Measurements from ENCODE around the gene HDHD2.
A peak's percentile ranks its signal among the peaks of the same experiment; 100 is the strongest.
"Not testable (repeated sequence)": the region's sequence is repeated elsewhere in the genome, so short reads cannot be mapped to it uniquely, and the experiment has no call there.

The HDHD2 gene, protein sequence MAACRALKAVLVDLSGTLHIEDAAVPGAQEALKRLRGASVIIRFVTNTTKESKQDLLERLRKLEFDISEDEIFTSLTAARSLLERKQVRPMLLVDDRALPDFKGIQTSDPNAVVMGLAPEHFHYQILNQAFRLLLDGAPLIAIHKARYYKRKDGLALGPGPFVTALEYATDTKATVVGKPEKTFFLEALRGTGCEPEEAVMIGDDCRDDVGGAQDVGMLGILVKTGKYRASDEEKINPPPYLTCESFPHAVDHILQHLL

DNA sequence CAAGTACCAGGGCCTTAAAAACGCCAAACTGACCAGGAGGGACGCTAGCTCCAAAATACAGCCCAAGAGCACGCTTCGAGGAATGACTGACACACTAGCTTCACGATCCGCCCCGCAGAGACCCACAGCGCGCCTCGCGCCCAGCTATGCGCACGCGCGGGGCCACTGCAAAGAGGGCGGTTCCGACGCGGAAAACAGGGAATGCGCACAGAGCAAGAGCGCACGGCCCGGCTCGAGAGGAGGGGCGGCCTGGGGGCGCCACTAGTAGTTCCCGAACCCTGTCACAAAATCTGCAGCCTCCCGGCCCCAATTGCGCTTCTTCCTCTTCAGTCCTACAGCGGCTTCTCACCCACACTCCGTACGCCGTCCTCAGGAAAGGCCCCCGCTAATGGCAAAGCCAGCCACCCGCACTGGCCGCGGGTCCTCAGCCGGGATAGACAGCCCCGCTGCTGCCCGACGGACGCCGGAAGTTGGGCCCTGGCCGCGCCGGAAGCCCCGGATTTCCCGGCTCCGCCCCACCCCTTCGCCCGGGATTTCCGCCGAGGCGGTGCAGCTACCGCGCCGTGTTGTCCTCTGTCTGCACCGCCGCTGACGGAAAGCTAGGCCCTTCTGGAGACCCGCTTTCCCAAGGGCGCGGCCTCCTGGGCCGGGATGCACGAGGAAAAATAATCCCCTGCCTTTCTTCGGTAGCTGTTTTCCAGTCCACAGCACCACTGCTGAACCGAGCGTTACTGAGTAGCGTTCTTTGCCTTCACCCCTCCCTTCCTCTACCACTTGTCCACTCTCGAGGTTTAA is at the start of gene HDHD2:
HDHD2 (minus strand) TSS at position 472 of the 795 bp plus-strand sequence. CDS start 14,061 bp downstream, outside the sequence.
- DNase-seq = peak in 57 of 58 donors; percentile 54 to 93 (median 81)

DNA sequence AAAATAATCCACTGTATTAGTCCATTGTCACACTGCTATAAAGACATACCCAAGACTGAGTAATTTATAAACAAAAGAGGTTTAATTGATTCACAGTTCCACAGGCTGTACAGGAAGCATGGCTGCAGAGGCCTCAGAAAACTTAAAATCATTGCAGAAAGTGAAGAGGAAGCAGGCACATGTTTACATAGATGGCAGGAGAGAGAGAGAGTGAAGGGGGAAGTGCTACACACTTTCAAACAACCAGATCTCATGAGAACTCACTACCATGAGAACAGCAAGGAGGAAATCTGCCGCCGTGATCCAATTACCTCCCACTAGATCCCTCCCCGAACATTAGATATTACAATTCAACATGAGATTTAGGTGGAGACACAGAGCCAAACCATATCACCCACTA is 45.7 kb upstream of the HDHD2 start:
- DNase-seq = not testable (repeated sequence)

DNA sequence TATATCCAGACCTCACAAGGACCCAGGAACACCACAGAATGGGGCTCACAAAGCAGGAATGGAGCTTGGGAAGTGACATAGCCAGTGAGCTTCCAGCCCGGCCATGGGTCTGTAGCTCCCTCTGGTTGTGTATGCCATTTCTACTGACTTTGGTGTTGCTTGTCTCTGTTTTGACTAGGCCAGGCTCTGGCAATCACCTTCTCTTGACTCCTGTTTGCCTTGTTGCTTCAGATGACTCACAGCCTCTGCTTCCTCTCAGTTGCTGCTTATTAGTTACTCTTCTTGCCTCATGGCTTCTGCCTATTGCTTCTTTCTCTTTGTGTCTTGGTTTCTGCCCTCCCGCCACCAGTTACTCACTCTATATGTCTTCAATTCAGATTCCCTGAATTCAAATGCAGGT is 41.7 kb upstream of the HDHD2 start:
- DNase-seq = no peak

DNA sequence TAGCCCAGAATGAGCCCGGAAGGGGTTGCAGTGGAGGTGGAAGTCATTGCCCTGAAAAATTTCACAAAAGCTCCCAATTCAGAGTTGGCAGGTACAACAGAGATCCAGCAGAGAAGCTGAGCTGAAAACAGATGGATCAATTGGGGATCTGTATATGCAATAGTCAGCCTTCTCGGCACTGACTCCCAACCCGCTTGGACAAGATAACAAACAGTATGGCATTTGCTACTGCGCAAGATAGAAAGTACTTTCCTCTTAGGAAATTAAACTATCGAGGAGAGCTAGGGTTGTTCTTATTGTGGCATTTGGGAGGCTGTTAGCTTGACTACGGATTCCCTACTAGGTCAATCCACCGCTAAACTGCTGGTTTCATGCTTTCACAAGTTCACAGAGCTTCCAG is 37.4 kb upstream of the HDHD2 start:
- no peak for DNase-seq

DNA sequence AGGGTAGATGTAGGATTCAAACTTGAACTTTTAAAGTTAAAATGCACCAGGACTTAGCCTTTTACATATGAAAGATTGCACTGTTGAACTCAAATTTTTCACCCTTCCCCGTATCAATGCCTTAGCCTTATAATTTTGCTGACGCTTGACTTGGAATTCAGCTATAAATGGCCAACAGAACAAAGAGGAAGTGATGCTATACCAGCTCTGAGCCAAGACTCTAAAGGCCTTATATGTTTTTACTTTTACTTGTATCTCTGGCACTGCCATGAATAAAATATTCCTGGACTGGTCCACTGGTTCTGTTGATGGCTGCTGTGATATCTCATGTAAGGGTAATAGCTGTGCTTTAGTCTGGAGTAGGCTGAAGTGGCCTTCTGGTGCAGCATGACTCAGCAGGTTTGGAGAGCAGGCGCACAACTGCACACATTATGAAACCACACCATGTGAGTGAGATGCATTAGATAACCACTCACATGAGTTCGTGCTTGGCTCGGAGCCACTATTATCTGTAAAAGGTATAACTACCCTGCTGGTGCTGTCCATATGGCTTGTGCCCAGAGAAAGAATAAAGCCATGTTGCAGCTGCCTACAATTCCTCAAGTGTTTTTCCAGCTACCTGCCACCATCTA is 34.2 kb upstream of the HDHD2 start:
- no peak for DNase-seq

DNA sequence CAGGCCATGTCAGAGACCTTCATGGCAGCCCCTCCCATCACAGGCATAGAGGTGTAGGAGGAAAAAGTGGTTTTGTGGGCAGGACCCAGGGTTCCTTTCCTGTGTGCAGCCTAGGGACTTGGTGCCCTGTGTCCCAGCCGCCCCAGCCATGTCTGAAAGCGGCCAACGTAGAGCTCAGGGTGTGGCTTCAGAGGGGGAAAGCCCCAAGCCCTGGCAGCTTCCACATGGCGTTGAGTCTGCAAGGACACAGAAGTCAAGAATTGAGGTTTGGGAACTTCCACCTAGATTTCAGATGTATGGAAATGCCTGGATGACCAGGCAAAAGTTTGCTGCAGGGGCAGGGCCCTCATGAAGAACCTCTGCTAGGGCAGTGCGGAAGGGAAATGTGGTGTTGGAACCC is 31.9 kb upstream of the HDHD2 start:
- not testable (repeated sequence) for DNase-seq

DNA sequence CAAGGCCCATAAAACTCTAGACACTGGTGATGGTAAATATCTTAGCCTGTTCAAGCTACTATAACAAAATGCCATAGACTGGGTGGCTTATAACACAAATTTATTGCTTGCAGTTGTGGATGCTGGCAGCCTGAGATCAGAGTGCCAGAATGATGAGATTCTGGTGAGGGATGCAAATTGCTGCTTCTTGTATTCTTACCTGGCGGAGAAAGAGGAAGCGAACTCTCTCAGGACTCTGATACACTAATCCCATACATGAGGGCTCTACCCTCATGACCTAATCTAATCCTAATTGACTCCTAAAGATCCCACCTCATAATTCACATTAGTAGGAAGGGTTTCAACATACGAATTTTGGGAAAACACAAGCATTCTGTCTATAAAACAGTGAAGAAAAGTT is 30.5 kb upstream of the HDHD2 start:
- no peak for DNase-seq

DNA sequence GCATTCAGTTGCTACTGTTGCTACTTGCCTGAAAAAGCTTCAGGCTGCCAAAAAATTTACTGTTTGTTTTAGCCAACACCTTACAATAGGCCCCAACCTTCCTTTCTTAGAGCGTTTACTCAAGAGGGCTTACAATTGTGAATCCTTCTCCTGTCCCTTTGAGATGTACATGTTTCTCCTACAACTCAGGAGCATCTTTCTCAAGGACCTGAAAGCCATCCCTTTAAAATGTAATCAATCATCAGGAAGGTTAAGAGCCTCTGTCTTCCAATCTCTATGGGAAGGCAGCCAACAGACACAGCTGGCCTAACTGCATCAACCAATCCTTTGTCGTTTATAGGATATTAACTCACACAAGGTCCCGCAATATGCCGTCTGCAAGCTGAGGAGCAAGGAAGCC is 29.2 kb upstream of the HDHD2 start:
- no peak for DNase-seq

DNA sequence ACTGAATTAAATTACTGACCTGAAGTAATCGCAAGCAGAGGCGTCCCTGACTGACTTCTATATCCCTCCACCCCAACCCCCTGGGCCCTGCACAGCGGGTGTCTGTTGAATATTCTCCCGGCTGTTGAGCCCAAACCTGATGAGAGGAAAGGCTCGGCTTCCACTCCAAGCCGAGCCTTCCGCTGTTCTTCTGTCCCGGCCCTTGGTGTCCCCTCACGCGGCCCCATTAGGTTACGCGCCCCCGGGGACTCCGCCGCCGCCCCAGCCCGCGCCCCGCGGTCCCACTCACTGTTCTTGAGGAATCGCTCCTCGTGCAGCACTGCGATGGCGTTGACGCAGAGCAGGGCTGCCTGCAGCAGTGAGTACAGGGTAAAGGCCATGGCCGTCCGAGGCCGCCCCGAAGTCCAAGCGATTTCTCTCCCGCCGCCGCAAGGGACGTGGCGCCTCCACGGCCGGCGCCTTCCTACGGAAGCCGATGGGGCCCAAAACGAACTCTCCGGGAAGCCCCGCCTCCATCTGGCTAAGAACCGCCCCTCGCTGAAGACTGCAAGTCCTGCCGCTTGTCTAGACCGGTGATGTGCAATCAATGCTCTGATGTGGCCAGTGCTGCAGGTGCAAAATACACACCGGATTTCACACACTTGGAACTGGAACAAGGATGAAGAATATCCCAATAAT is 25.7 kb upstream of the HDHD2 start, which contains the start of gene IER3IP1:
IER3IP1 (minus strand) TSS at position 467 of the 678 bp plus-strand sequence; CDS start at position 380, 87 bp downstream.
- DNase-seq = peak; percentile 29 to 90 (median 82)

DNA sequence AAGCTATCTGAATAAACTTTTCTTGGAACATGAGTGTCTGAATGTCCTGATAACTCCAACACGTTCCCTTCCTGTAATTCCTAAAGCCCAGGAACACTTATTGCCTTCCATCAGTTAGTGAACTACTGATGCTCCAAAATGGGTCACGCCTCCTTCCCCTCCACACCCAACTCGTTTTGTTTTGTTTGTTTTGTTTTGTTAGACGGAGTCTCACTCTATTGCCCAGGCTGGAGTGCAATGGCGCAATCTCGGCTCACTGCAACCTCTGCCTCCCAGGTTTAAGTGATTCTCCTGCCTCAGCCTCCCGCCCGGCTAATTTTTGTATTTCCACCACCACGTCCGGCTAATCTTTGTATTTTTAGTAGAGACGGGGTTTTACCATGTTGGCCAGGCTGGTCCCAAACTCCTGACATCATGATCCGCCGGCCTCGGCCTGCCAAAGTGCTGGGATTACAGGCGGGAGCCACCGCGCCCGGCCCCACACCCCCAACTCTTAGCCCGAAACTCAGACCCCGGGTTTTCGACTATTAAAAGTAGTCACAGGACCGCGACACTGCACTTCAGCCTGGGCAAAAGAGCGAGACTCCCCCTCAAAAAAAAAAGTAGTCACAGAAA is 25.1 kb upstream of the HDHD2 start:
- DNase-seq = peak in 1 of 58 donors; percentile 14

DNA sequence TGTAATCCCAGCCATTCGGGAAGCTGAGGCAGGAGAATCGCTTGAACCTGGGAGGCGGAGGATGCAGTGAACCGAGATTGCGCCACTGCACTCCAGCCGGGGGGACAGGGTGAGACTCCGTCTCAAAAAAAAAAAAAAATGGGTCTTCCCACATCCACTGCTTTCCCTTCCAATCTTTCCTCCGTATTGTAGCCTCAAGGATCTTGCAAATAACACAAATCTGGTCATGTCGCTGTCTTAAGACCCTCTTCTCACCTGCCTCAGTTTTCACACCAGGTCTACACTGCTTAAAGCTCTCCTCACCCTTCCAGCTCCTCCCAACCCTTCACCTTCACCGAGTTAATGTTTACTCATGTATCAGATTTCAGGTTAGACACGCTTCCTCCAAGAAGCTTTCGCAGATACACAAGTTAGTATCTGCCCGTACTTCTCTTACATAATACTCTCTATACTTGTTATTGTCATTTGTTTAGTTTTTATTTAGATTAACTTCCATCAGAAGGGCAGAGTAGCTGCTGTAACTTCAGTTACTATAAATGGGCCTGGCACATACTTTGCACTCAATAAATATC is 24.3 kb upstream of the HDHD2 start:
- no peak for DNase-seq

DNA sequence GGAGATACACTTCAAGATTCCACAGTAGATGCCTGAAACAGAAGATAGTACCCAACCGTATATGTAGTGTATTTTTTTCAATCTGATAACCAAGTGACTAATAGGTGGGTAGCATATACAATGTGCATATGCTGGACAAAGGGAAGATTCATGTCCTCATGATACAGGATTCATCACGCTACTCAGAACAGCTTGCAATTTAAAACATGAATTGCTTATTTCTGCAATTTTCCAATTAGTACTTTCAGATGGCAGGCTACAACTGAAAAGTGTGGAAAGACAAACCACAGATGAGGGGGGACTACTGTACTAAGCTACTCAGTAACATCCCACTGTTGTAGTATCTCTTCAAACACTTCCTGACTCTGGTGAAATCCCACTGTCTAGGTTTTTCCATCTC is 22.2 kb upstream of the HDHD2 start:
- DNase-seq = no peak

DNA sequence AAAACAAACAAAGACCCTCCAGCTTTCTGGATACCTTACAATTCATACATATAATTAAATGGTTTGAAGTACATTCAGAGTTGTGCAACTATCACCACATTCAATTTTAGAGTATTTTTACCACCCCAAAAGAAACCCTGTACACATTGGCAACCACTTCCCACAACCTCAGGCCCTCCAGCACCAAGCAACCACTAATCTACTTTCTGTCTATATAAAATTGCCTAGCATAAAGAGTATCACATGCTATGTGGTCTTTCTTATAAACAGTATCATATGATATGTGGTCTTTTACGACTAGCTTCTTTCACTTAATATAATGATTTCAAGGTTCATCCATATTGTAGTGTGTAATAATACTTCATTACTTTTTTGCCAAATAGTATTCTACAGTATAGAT is 18.6 kb upstream of the HDHD2 start:
- DNase-seq = no peak

DNA sequence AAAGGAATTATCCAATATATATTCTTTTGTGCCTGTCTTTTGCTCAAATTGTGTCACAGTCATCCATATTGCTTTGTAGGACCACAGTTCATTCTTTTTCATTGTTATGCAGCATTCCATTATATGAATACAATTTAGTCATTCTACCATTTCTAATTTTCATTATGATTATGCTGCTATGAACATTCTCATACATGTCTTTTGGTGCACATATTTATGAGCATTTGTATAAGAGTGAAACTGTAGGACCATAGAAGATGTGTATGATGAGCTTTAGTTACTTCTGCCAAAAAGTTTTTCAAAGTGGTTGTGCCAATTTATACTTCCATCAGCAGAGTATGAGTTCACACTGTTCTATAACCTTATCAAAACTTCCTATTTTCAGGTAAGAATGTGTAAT is 18.2 kb upstream of the HDHD2 start:
- DNase-seq = no peak

DNA sequence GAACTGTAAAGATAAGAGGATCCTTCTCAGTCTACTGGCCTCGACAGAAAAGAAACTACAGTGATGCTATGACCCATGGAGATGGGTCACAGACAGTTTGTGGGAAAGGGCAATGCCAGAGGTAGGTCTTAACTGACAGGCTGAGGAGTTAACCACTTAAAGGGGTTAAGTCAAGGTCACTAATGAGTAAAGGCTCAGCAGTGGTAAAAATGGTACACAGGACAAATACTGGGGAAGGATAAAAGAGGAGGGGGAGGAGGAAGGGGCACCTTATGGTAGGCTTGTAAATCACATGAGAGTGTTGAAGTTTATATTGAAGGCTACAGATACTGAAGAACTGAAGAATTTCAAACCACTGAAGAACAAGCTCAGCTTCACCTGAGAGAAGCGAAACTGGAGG is 16.0 kb upstream of the HDHD2 start:
- no peak for DNase-seq

DNA sequence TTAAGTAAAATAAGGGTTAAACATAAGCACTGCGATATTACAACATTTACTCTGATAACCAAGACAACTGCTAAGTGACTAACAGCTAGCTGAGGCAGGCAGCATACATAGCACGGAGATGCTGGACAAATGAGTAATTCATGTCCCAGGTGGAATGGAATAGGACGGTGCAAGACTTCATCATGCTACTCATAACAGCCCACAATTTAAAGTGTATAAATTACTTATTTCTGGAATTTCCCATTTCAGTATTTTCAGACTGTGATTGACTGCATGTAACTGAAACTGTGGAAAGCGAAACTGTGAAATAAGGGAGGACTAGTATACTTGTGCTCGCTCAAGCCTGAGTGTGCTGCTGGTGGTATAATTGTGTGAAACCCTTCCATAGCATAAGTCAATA is 12.9 kb upstream of the HDHD2 start:
- DNase-seq = no peak

DNA sequence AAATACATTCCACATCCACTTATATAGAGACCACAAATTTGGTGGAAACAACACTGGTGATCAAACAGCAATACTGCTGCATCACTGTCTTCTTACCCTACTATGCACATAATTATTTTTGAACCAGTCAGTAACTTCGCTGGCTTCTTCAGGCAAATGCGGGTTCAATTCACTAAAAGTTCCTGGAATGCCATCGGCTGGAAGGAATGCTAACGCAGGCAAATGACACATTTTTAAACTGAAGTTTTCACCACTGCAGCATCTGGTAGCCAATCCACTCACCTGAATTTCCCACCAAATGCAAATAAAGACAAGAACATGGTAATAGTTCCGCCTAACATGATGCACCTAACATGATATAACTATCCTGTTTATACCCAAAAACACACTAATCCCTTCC is 10.0 kb upstream of the HDHD2 start:
- no peak for DNase-seq

DNA sequence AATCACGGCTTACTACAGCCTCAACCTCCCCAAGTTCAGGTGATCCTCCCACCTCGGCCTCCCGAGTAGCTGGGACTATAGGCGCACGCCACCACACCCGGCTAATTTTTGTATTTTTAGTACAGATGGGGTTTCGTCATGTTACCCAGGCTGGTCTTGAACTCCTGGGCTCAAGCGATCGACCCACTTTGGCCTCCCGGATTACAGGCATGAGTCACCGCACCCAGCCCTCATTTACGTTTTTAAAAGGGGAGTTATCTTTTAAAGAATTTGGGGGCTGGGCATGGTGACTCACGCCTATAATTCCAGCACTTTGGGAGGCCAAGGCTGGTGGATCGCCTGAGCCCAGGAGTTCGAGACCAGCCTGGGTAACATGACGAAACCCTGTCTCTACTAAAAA is 8.1 kb upstream of the HDHD2 start:
- DNase-seq = not testable (repeated sequence)

DNA sequence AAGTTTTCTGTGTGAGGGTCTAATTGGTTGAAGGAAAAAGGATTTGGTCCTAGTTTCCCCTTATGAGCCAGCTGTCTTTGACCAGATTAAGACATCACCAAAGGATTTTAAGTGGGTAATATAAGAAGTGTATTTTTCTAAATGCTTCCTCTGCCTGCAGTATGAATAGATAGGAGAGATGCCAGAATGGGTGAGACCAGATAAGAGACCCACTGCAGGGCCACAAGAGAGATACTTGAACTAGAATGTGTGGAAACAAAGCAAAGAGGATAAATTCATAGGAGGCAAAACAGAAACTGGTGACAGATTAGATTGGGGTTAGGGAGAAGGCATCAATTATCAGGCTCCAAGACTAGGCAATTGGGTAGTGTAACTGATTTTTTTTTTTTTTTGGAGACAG is 1.1 kb upstream of the HDHD2 start:
- DNase-seq = no peak

DNA sequence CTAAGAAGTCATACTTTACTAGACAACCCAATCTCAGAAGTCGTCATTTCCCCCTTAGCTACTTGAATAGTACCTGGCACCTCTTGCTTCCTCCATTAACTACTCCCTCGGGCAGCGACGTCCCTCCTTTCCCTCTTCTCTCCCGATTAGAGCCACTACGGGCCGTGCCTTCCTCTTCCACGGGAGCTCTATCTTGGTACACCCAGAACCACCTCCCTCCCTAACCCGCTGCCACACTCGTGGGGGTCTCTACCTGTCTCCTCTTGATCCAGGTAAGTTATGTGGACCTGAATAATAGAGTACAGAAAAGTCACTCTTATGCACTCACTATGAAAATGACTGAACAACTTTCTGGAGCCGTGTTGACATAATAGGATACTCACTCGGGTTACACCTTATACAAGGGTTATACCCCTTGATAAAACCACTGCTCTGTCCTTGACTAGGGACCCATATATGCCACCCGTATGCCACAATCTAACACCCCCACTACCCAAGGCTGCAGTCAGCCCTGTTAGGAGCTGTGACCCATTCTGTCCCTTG is 595 bp upstream of the HDHD2 start:
- peak in 17 of 58 donors; percentile 2 to 62 (median 28) for DNase-seq

Data from anterior cingulate cortex (tissue), 58 donors.